ENCODE results near the gene RBM47. TPM values are rescaled to one million over a fixed set of nuclear protein-coding genes. Genes with fewer than 3 reads are reported as not detected.

RBM47 gene
- total and polyA plus RNA-seq, 2 experiments from 2014 or later = 35.6 to 139 TPM

Small RNA genes within 50 kb of the gene (microRNA-seq; reads per million reads assigned to microRNA genes)
- gene MIR4802 = 3.5 reads per million, percentile 12 among the genes with 10 or more reads in this experiment

Small RNA genes within 50 kb of the gene (small RNA-seq; reads per million reads assigned to genes)
- gene AC098869.1 (ENCODE audit: low replicate concordance) (not detected), gene MIR4802 (ENCODE audit: low replicate concordance) (not detected), gene RNU7-74P (ENCODE audit: low replicate concordance) (not detected)

Other genes with a start within 250 kb of the RBM47 start
- 28.8 and 31.3 TPM in 2 replicates for gene NSUN7, start 120.1 kb upstream of the RBM47 start, total RNA-seq (2014; rRNA removed; shearing (Covaris generic))
- gene NSUN7, start 120.1 kb upstream of the RBM47 start, polyA plus RNA-seq (2016; fragmentation: Nextera tagmentation; extraction: Ambion mirVana) = 27.3 and 29.0 TPM in 2 replicates

Data from GM23338 (cell line).